A673 (cell line): ENCODE measurements around the gene FSD1L.

ENCODE experiments used
- EZH2 ChIP-seq: fragments of 200-600 bp; sonication (generic); IDR thresholded peaks from 2 replicates; pipeline ENCODE4 v1.6.1; 2017; ENCODE audit warnings: borderline replicate concordance, low read depth, mild to moderate bottlenecking, mixed read lengths, antibody characterized with exemption, low read length; ENCODE audit not compliant: poor library complexity, severe bottlenecking
- TF ChIP-seq, protein P1 (sequence below): fragments of 300-800, 200-600 bp; sonication (generic); conservative IDR thresholded peaks from 2 replicates; pipeline ENCODE4 v1.5.1; 2017; ENCODE audit warnings: low read depth, mild to moderate bottlenecking, antibody characterized with exemption, low read length, moderate library complexity, mixed read lengths

DNA sequence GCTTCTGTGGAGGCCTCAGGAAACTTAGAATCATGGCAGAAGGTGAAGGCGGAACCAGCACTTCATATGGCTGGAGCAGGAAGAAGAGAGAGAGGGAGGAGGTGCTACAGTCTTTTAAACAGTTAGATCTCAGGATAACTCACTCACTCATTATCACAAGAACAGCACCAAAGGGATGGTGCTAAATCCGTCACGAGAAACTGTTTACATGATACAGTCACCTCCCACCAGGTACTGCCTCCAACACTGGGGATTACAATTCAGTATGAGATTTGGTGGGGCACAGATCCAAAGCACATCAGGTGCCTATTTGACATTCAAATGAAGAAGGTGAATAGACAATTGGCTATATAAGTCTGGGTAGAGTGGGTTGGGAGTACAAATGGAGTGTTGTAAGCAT, 145.3 kb downstream of the FSD1L start:
- TF ChIP-seq, protein P1, sequence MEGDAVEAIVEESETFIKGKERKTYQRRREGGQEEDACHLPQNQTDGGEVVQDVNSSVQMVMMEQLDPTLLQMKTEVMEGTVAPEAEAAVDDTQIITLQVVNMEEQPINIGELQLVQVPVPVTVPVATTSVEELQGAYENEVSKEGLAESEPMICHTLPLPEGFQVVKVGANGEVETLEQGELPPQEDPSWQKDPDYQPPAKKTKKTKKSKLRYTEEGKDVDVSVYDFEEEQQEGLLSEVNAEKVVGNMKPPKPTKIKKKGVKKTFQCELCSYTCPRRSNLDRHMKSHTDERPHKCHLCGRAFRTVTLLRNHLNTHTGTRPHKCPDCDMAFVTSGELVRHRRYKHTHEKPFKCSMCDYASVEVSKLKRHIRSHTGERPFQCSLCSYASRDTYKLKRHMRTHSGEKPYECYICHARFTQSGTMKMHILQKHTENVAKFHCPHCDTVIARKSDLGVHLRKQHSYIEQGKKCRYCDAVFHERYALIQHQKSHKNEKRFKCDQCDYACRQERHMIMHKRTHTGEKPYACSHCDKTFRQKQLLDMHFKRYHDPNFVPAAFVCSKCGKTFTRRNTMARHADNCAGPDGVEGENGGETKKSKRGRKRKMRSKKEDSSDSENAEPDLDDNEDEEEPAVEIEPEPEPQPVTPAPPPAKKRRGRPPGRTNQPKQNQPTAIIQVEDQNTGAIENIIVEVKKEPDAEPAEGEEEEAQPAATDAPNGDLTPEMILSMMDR = no peak
- TF ChIP-seq EZH2 = no peak
